ENCODE results near the gene PHTF2. TPM values are rescaled to one million over a fixed set of nuclear protein-coding genes. Genes with fewer than 3 reads are reported as not detected.

Gene PHTF2
- total RNA-seq, 1 experiment from 2014 or later, result 26.7 TPM

DNA sequence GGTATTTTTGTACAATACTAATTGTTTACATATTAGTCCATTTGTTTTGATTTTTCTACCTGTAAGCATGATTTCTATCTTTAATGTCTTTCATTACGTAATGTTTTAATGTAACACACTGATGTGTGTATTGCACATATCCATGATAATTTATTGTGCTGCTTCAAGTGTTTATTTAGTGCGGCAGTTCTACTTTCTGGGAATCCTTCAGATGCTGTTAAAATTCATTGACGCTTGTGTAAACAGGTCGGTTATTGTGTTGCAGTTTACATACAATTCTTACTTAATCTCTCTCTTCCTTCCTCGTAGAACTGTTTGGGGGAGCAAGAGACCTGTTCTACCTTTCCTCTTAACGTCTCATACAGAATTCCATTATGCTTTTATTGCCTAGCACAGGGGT lies 7.2 kb upstream of the PHTF2 start:
- intact Hi-C loops (cut with micrococcal nuclease), result no loop called here
- Histone ChIP-seq H2AFZ (ENCODE audit: low read depth, low read length, poor library complexity, severe bottlenecking) (no peak overlapping the region), H3K27ac (ENCODE audit: low read depth, low read length) (no peak overlapping the region), H3K27me3 (ENCODE audit: insufficient read depth, low read length) (no peaks in the 10 kb centered on the region), H3K4me3 (replicated peaks in 1 of 2; ENCODE audit: low read depth in 1 of 2, low read length in 2 of 2) (no peak overlapping the region), H3K4me2 (ENCODE audit: low read length) (no peak overlapping the region), H3K9me3 (ENCODE audit: control insufficient read depth in 1 of 2, insufficient read depth in 1 of 2, low read depth in 1 of 2, low read length in 2 of 2) (no peaks in the 10 kb centered on the region), H3K36me3 (ENCODE audit: control insufficient read depth in 1 of 2, insufficient read depth in 2 of 2, low read length in 2 of 2) (0 out of 4 replicates have a peak, but pooled peaks cover 0 to 4% of the 10 kb centered on the region in 2 experiments), H3K9ac (ENCODE audit: low read length) (no peak overlapping the region), H3K9me2 (ENCODE audit: insufficient read depth) (no peaks in the 10 kb centered on the region), H4K20me1 (ENCODE audit: insufficient read depth) (no peaks in the 10 kb centered on the region), H3K4me1 (ENCODE audit: control insufficient read depth in 1 of 2, insufficient read depth in 2 of 2, low read length in 2 of 2) (no peaks in the 10 kb centered on the region), H3K79me2 (ENCODE audit: insufficient read depth, low read length) (peaks cover 16% of the 10 kb centered on the region)
- ChIA-PET CTCF (no interaction called here), RAD21 (ENCODE audit: low non-redundant PET in 1 of 2, low total read pairs in 2 of 2, uncharacterized antibody in 2 of 2, unreplicated experiment in 2 of 2) (no interaction called here), POLR2A (no interaction called here)
- no TSS peak for BruUV-seq (replicated peaks)
- TF ChIP-seq ELF1 (IDR thresholded peaks at IDR 0.05; ENCODE audit: borderline replicate concordance, low read depth) (no peak), ZFX (IDR thresholded peaks at IDR 0.05) (no peak), TCF7L2 (IDR thresholded peaks at IDR 0.05; ENCODE audit: borderline replicate concordance, extremely low read depth, insufficient read depth, insufficient read length) (no peak), JUND (IDR thresholded peaks at IDR 0.05) (no peak)
- TF ChIP-seq, protein P1, sequence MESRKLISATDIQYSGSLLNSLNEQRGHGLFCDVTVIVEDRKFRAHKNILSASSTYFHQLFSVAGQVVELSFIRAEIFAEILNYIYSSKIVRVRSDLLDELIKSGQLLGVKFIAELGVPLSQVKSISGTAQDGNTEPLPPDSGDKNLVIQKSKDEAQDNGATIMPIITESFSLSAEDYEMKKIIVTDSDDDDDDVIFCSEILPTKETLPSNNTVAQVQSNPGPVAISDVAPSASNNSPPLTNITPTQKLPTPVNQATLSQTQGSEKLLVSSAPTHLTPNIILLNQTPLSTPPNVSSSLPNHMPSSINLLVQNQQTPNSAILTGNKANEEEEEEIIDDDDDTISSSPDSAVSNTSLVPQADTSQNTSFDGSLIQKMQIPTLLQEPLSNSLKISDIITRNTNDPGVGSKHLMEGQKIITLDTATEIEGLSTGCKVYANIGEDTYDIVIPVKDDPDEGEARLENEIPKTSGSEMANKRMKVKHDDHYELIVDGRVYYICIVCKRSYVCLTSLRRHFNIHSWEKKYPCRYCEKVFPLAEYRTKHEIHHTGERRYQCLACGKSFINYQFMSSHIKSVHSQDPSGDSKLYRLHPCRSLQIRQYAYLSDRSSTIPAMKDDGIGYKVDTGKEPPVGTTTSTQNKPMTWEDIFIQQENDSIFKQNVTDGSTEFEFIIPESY (IDR thresholded peaks at IDR 0.05; ENCODE audit: extremely low read depth, insufficient replicate concordance, low read length), result no peak
- DNase-seq (ENCODE audit: low read depth, low spot score) (no peak), ATAC-seq (no peak)

DNA sequence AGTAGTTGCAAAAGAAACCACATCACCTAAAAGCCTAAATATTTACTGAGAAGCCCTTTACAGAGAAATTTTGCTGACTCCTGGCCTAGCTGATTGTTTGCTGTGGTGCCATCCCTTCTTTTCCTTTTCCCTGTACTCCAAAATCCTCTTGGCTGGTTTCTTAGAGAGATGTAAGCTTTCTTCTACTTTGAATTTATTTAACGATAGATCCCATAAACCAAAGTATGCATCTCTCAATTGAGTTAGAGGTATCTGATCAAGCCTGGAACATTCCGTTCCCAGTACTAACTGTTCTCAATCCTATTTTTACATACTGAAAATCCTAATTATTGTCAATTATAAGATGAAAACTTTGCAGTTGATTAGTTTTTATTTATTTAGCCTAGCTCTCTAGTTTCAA lies 6.6 kb upstream of the PHTF2 start:
- Histone ChIP-seq H3K9me3 (ENCODE audit: control insufficient read depth in 1 of 2, insufficient read depth in 1 of 2, low read depth in 1 of 2, low read length in 2 of 2) (no peaks in the 10 kb centered on the region), H3K79me2 (ENCODE audit: insufficient read depth, low read length) (peaks cover 22% of the 10 kb centered on the region), H3K9ac (ENCODE audit: low read length) (no peak overlapping the region), H3K27me3 (ENCODE audit: insufficient read depth, low read length) (no peaks in the 10 kb centered on the region), H3K4me1 (ENCODE audit: control insufficient read depth in 1 of 2, insufficient read depth in 2 of 2, low read length in 2 of 2) (peaks cover 0 to 5% of the 10 kb centered on the region in 2 experiments; a peak in 1 of 4 replicates), H4K20me1 (ENCODE audit: insufficient read depth) (no peaks in the 10 kb centered on the region), H3K4me2 (ENCODE audit: low read length) (no peak overlapping the region), H3K4me3 (replicated peaks in 1 of 2; ENCODE audit: low read depth in 1 of 2, low read length in 2 of 2) (no peak overlapping the region), H3K27ac (ENCODE audit: low read depth, low read length) (no peak overlapping the region), H2AFZ (ENCODE audit: low read depth, low read length, poor library complexity, severe bottlenecking) (no peak overlapping the region), H3K36me3 (ENCODE audit: control insufficient read depth in 1 of 2, insufficient read depth in 2 of 2, low read length in 2 of 2) (0 out of 4 replicates have a peak, but pooled peaks cover 0 to 4% of the 10 kb centered on the region in 2 experiments), H3K9me2 (ENCODE audit: insufficient read depth) (no peaks in the 10 kb centered on the region)
- intact Hi-C loops (cut with micrococcal nuclease), result no loop called here
- ChIA-PET CTCF (no interaction called here), RAD21 (ENCODE audit: low non-redundant PET in 1 of 2, low total read pairs in 2 of 2, uncharacterized antibody in 2 of 2, unreplicated experiment in 2 of 2) (no interaction called here), POLR2A (no interaction called here)
- no peak for ATAC-seq
- DNase-seq (ENCODE audit: low read depth, low spot score), result no peak
- no TSS peak for BruUV-seq (replicated peaks)
- TF ChIP-seq TCF7L2 (IDR thresholded peaks at IDR 0.05; ENCODE audit: borderline replicate concordance, extremely low read depth, insufficient read depth, insufficient read length) (no peak), EGR1 (IDR thresholded peaks at IDR 0.05; ENCODE audit: low read depth) (no peak), SIN3A (IDR thresholded peaks at IDR 0.05; ENCODE audit: low read depth) (no peak), ZNF274 (IDR thresholded peaks at IDR 0.05; ENCODE audit: low read depth, low read length) (no peak), REST (IDR thresholded peaks at IDR 0.05; ENCODE audit: low read depth) (no peak), CEBPB (IDR thresholded peaks at IDR 0.05; ENCODE audit: low read depth) (no peak), YY1 (IDR thresholded peaks at IDR 0.05; ENCODE audit: extremely low read depth, insufficient replicate concordance, low read depth, low read length) (no peak), RAD21 (IDR thresholded peaks at IDR 0.05; ENCODE audit: low read depth) (no peak)
- TF ChIP-seq, protein P2, sequence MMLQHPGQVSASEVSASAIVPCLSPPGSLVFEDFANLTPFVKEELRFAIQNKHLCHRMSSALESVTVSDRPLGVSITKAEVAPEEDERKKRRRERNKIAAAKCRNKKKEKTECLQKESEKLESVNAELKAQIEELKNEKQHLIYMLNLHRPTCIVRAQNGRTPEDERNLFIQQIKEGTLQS (IDR thresholded peaks at IDR 0.05), result no peak

Data from HCT116 (cell line).